ENCODE measurements around the gene C1GALT1.

The C1GALT1 gene

GRCh38 chr7:7290429-7291122 is 108.2 kb downstream of the C1GALT1 start:
- DNase-seq (ENCODE audit: low read depth), result no peak
- no peak for TF ChIP-seq CTCF (IDR thresholded peaks at IDR 0.05; ENCODE audit: low read depth, low read length, missing control alignments)
- in situ Hi-C loops (cut with HindIII; ENCODE audit: low sequenced_read_pairs), result no loop called here
- H3K4me3 ChIP-seq (ENCODE audit: low read depth, low read length), result no peak overlapping the region

- no peak for TF ChIP-seq CTCF (IDR thresholded peaks at IDR 0.05; ENCODE audit: low read depth, low read length, missing control alignments)
- no peak overlapping the region for H3K4me3 ChIP-seq (ENCODE audit: low read depth, low read length)
- no peak for DNase-seq (ENCODE audit: low read depth)
- in situ Hi-C loops (cut with HindIII; ENCODE audit: low sequenced_read_pairs), result no loop called here
Observed at GRCh38 chr7:7292085-7292484, 109.7 kb downstream of the C1GALT1 start.

- DNase-seq (ENCODE audit: low read depth), result no peak
- no peak overlapping the region for H3K4me3 ChIP-seq (ENCODE audit: low read depth, low read length)
- TF ChIP-seq CTCF (IDR thresholded peaks at IDR 0.05; ENCODE audit: low read depth, low read length, missing control alignments), result no peak
- in situ Hi-C loops (cut with HindIII; ENCODE audit: low sequenced_read_pairs), result no loop called here
Observed at GRCh38 chr7:7292608-7293007, 110.3 kb downstream of the C1GALT1 start.

GRCh38 chr7:7293092-7293491 is 110.7 kb downstream of the C1GALT1 start:
- no peak overlapping the region for H3K4me3 ChIP-seq (ENCODE audit: low read depth, low read length)
- in situ Hi-C loops (cut with HindIII; ENCODE audit: low sequenced_read_pairs), result no loop called here
- no peak for TF ChIP-seq CTCF (IDR thresholded peaks at IDR 0.05; ENCODE audit: low read depth, low read length, missing control alignments)
- no peak for DNase-seq (ENCODE audit: low read depth)

- H3K4me3 ChIP-seq (ENCODE audit: low read depth, low read length), result no peak overlapping the region
- TF ChIP-seq CTCF (IDR thresholded peaks at IDR 0.05; ENCODE audit: low read depth, low read length, missing control alignments), result no peak
Observed at GRCh38 chr7:7294911-7295310, 112.6 kb downstream of the C1GALT1 start.

More at GRCh38 chr7:7294911-7295310, 112.6 kb downstream of the C1GALT1 start:
- in situ Hi-C loops (cut with HindIII; ENCODE audit: low sequenced_read_pairs), result no loop called here
- DNase-seq (ENCODE audit: low read depth), result no peak
